ENCODE measurements around the gene PLEKHN1.
"Not testable (repeated sequence)": the region's sequence is repeated elsewhere in the genome, so short reads cannot be mapped to it uniquely, and the experiment has no call there.

PLEKHN1 gene

GRCh38 chr1:1013105-1013921 is 47.0 kb downstream of the PLEKHN1 start, which contains the start of gene ISG15:
Gene ISG15 (plus strand): TSS chr1:1013497. CDS start chr1:1013574, 77 bp downstream.
- peak; percentile 78 for DNase-seq

DNA sequence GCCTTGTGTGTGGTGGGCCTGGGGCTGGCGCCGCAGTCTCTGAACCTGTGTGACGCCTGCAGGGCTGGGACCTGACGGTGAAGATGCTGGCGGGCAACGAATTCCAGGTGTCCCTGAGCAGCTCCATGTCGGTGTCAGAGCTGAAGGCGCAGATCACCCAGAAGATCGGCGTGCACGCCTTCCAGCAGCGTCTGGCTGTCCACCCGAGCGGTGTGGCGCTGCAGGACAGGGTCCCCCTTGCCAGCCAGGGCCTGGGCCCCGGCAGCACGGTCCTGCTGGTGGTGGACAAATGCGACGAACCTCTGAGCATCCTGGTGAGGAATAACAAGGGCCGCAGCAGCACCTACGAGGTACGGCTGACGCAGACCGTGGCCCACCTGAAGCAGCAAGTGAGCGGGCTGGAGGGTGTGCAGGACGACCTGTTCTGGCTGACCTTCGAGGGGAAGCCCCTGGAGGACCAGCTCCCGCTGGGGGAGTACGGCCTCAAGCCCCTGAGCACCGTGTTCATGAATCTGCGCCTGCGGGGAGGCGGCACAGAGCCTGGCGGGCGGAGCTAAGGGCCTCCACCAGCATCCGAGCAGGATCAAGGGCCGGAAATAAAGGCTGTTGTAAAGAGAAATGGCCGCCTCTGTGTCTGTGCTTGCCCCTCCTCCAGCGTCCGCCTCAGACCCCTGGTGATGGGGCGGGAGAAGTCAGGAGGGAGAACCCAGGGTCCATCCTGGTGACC is 47.8 kb downstream of the PLEKHN1 start:
- DNase-seq: no peak

DNA sequence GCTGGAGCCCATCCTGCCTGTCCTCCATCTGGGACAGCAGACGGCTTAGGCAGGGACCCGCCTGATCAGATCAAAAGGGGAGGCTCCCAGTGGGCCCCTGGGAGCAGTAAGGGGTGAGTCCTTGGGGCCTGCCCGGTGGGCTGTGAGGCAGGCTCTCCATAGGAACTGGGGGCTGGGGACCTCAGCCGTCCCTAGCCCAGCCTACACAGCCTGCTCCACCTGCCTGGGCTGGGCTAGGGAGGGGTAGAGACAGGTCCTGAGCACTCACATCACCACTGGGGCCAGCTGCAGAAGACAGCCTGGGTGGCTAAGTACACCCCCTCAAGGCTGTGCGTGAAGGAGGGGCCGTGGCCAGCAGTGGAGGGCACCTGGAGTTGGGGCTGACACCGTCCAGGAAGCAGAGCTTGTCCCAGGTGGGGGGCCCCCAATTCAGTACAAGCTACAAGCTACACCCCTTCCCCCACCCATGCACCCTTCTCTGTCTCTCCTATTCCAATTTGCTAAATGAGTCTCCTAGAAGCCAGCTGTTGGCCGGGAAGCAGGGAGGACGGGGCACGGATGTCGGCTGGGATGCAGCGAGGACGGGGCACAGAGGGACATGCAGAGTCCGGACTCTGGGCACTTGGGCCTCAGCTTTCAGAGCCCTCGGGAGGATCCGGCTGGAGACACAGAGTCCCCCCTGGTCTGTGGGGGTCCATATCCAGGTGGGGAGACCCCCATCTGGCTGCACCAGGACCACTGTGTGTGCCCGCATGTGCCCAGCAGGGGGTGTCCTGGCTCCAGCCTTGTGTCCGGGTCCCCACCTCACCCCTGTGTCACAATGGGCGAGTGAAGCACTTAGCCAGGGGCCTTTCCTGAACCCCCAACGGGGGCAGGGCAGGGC is 48.8 kb downstream of the PLEKHN1 start:
- no peak for DNase-seq

- not testable (repeated sequence) for DNase-seq
Measured at GRCh38 chr1:1017397-1018320, 51.4 kb downstream of the PLEKHN1 start.

DNA sequence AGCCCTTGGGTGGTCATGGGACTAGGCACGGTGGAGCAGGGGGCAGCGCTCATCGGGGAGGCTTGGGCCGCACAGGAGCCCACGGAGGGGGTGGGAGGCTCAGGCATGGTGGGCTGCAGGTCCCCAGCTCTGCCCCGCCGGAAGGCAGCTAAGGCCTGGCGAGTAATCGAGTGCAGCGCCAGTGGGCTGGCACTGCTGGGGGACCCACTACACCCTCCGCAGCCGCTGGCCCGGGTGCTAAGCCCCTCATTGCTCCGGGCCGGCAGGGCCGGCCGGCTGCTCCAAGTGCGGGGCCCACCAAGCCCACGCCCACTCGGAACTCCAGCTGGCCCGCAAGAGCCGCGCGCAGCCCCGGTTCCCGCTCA is 52.0 kb downstream of the PLEKHN1 start:
- DNase-seq: not testable (repeated sequence)

DNA sequence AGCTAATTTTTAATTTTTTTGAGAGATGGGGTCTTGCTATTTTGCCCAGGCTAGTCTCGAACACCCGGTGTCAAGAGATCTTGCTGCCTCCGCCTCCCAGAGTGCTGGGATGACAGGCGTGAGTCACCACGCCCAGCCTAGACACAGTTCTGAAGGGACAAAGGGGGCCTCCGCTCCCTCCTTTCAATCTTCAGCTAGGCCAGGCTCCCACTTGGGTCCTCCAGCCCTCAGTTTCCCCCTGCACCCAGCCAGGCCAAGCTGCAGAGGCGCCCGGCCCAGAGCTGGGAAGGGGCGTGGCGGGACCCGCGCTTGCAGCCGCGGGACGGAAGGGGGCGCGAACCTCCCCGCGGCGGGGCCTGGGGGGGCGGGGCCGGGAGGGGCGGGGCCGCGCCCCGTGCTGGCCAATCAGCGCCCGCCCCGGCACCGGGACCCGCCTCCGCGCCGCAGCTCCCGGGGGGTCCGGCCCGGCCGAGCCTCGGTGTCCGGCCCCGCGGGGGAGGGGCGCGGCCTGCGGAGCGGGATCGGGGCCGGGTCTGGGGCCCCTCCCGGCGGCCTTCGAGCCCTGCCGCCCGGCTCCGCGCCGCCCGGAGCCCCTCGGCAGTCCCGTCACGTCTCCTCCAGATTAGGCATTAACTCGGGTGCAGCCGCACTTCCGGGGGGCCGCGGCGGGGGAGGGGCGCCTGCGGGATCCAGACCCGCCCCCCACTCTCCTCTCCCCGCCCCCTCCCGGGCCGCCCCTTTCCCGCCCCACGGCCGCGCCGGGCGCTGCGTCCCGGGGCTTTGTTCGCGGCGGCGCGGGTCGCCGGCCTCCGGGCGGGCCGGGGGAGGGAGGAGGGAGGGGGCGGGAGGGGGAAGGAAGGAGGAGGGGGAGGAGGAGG is 53.1 kb downstream of the PLEKHN1 start:
- DNase-seq: peak; percentile 80

DNA sequence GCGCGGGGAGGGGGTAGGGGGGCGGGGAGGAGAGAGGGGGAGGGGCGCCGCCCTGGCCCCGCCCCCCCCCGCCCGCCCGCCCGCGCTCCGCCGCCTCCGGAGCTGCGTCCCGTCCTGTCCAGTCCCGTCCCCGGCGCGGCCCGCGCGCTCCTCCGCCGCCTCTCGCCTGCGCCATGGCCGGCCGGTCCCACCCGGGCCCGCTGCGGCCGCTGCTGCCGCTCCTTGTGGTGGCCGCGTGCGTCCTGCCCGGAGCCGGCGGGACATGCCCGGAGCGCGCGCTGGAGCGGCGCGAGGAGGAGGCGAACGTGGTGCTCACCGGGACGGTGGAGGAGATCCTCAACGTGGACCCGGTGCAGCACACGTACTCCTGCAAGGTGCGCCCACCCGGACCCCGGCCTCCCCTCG is 53.7 kb downstream of the PLEKHN1 start, which contains the start of gene AGRN:
Gene AGRN, plus strand, starts transcription at position 121 of the 405 bp plus-strand sequence. Its CDS starts 53 bp downstream, at position 174.
- peak; percentile 44 for DNase-seq

- DNase-seq: peak; percentile 29
Measured at GRCh38 chr1:1020415-1021009, 54.2 kb downstream of the PLEKHN1 start.

- DNase-seq: peak; percentile 58
Measured at GRCh38 chr1:1021010-1021919, 55.0 kb downstream of the PLEKHN1 start.

DNA sequence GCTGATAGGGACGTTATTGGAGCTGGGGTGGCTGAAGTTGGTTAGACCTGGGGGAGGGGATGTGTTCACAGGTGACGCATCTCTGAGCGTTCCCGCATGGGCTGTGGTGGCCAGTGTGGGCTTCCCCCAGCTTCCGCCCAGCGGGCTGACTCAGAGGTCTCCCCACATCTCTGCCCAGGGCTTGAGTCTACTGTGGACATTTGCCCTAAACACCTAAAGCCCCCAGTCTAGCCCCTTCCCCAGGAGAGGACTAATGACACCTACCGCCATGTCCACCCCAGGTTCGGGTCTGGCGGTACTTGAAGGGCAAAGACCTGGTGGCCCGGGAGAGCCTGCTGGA is 55.6 kb downstream of the PLEKHN1 start:
- no peak for DNase-seq

GRCh38 chr1:1022302-1023009 is 56.2 kb downstream of the PLEKHN1 start:
- DNase-seq: no peak

- DNase-seq: no peak
Measured at GRCh38 chr1:1023700-1024099, 57.4 kb downstream of the PLEKHN1 start.

DNA sequence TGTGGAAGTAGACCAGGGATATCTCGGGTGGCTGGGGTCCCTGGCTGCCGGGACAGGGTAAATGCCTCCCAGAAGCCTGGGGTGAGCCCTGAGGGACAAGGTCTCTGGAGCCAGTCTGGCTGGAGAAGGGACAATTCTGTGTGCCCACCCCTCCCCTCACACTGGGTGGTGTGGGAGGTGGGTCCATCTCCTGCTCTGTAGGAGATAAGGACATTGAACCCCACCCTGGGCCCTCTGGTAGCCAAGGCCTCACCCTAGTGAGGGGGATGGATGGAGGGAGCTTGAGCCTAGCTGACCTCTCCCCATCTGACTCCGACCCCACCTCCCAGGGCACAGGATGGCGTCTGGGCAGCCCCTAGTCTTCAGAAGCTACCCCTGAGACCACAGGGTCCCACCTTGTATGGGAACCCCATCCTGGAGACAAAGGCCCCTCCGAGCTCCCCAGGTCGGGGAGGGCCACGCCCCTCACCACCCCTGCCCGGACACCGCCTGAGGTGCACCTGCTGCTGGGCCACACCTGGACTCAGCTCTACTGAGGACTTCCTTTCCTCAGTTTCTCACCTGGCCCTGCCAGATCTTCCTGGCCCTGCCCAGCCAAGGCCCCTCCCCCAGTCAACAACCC is 58.0 kb downstream of the PLEKHN1 start:
- no peak for DNase-seq

DNA sequence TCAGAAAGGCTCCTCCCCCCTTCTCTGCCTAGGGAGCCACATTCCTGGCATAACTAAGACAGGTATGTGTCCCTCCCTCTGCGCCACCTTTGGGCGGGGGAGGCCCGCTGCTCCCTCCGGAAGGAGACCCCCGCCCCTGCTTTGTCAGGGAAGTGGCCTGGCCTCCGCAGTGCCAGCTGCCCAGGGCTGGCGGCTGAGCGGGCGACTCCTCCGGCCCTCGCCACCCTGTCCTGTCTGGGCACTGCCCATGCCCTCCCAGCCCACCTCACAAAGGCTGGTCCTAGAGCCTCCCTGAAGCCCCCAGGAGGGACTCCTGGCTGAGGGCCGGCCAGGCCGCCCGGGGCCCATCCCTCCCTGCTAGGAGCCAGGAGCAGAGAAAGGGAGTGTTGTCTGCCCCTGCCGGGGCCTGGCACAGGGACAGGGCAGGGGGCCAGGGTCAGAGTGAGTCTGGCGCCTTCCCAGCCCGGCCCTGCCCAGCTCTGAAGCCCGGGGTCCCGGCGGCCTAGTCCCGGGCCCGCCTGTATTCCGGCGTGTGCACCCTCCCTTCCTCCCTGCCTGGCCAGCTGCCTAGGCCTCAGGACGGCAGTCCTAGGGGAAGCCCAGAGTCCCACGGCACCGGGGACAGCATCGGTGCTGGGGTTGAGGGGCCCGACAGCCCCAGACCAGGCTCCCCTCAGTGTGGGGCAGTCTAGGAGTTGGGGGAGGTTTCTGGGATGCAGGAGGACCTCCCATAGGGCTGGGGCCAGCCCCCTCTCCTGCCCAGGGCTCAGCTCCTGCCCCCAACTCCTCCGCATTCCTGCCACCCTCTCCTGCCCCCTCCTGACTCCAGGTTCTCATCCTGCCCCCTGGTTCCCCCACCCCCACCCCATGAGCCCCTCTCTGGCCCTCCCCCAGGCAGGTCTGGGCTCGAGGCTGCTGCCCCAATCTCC is 58.8 kb downstream of the PLEKHN1 start:
- no peak for DNase-seq
